ENCODE measurements around the gene PRR5L.

The PRR5L gene

DNA sequence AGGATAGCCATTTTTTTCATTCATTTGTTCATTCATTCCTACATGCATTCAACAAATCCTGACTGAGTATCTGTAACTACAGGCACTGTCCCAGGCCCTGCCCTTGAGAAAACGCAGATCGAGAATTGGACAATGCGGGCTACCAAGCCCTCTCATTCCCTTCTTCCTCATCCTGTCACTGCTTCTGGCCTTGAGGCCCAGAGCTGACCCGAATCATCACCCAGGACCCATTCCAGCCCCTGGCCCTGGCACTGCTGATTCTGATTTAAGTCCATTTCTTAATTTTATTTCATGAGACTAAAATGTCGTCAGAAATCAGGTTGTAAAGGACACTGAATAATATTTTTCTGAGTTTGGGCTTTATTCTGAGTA, 31.1 kb upstream of the PRR5L start:
- H3K27ac ChIP-seq (ENCODE audit: low read length), result no peak overlapping the region
- no peak overlapping the region for H3K4me3 ChIP-seq (ENCODE audit: low read depth in 1 of 2, low read length in 2 of 2)
- H3K4me1 ChIP-seq (ENCODE audit: control insufficient read depth in 1 of 2, insufficient read depth in 2 of 2, low read length in 2 of 2), result no peaks in the 10 kb centered on the region
- no peaks in the 10 kb centered on the region for H3K36me3 ChIP-seq (ENCODE audit: control insufficient read depth in 1 of 2, insufficient read depth in 2 of 2, low read length in 2 of 2)
- H3K9me3 ChIP-seq (ENCODE audit: control insufficient read depth in 1 of 2, low read length in 2 of 2), result no peaks in the 10 kb centered on the region
- no peaks in the 10 kb centered on the region for H3K27me3 ChIP-seq (ENCODE audit: low read depth, low read length)

DNA sequence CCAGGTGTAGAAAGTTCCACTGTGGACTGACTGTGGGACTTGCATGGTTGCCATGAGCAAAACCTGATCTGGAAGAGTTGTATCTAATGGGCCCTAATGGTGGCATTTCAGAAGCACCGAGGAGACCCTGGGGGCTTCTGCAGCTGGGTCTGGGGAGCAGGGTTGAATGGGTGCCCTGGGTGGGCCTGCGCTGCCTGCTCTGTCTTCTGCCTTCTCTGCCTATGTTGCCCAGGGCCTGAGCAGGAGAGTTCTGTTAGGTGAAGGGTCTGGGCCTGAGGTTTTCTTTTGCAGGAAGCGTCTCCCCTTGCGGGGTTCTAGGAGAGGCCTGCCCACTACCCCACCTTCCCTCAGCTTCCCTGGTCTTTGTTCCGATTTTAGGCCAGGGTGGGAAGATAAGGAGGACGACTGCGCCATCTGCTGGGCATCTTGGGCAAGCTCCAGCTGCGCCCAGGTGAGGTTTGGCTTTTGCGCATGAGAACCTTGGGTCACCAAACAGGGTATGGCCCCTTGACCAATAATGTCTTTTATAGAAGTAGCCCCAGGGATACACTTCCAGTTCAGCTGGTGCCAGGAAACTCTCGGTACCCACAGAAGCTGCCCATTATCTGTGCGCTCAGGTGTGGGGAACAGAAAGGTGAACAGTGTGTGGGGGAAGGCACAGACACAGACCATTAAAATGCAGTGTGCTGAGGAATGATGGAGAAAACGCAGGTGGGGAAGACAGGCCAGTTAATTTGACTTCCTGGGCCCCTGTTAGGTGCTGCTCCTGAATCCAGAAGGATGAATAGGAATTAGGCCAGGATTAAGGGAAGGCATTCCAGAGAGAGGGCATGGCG, 30.1 kb upstream of the PRR5L start:
- Histone ChIP-seq H3K4me3 (ENCODE audit: low read depth in 1 of 2, low read length in 2 of 2) (no peak overlapping the region), H3K36me3 (ENCODE audit: control insufficient read depth in 1 of 2, insufficient read depth in 2 of 2, low read length in 2 of 2) (peaks cover 2 to 6% of the 10 kb centered on the region in 2 donors), H3K27ac (ENCODE audit: low read length) (no peak overlapping the region), H3K9me3 (ENCODE audit: control insufficient read depth in 1 of 2, low read length in 2 of 2) (no peaks in the 10 kb centered on the region), H3K27me3 (ENCODE audit: low read depth, low read length) (no peaks in the 10 kb centered on the region), H3K4me1 (ENCODE audit: control insufficient read depth in 1 of 2, insufficient read depth in 2 of 2, low read length in 2 of 2) (no peaks in the 10 kb centered on the region)

DNA sequence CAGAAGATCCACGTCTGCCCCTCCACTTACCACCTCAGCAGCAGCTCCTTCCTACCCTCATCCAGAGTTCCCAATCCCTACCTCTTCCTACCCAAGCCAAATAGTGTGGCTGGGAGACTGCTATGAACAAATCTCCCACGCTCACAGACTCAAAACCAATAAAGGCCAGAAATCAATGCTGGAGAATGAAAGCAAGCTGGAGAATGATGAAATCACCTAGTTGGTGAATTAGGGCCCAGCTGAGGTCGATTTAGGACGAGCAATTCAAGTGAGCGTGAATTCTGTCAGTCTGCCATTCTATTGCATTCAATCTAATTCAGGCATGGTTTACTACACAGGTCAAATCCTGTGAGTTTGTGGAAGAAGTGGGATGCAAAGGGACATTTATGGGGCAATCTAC, 29.3 kb upstream of the PRR5L start:
- Histone ChIP-seq H3K4me1 (ENCODE audit: control insufficient read depth in 1 of 2, insufficient read depth in 2 of 2, low read length in 2 of 2) (no peaks in the 10 kb centered on the region), H3K9me3 (ENCODE audit: control insufficient read depth in 1 of 2, low read length in 2 of 2) (no peaks in the 10 kb centered on the region), H3K27ac (ENCODE audit: low read length) (no peak overlapping the region), H3K4me3 (ENCODE audit: low read depth in 1 of 2, low read length in 2 of 2) (no peak overlapping the region), H3K27me3 (ENCODE audit: low read depth, low read length) (no peaks in the 10 kb centered on the region), H3K36me3 (ENCODE audit: control insufficient read depth in 1 of 2, insufficient read depth in 2 of 2, low read length in 2 of 2) (peaks cover 4 to 14% of the 10 kb centered on the region in 2 donors)

DNA sequence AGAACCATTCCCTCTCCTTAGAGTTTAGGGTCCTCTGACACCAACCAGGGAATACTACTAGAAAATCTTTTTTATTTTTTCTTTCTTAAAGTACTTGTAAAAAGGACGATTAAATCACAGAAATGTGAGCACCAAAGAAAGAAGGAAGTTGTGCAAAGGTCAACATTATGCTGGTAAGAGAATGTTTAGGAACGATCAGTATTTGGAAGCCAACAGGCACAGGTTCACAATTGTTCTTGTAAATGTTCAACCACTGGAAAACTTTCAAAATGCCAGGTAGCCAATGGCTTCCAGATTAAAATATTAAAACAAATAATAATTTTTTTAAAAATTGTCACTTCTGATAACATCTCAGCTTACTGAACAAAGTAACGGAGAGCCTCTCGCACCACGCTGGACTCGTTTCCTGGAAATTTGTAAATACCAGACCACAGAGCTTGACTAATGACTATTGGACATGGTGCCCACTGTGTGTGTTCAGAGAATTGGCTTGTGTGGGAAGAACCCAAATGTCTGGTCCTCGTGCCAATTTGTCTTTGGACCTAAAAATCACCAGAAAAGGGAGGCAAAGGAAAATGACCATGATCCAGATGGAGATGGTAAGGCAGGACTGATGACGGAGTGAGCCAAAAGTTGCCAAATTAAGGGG, 27.6 kb upstream of the PRR5L start:
- peaks cover 0 to 6% of the 10 kb centered on the region in 2 donors for H3K9me3 ChIP-seq (ENCODE audit: control insufficient read depth in 1 of 2, low read length in 2 of 2)
- H3K36me3 ChIP-seq (ENCODE audit: control insufficient read depth in 1 of 2, insufficient read depth in 2 of 2, low read length in 2 of 2), result peaks cover 10 to 31% of the 10 kb centered on the region in 2 donors
- H3K4me3 ChIP-seq (ENCODE audit: low read depth in 1 of 2, low read length in 2 of 2), result no peak overlapping the region
- no peak overlapping the region for H3K27ac ChIP-seq (ENCODE audit: low read length)
- no peaks in the 10 kb centered on the region for H3K27me3 ChIP-seq (ENCODE audit: low read depth, low read length)
- no peaks in the 10 kb centered on the region for H3K4me1 ChIP-seq (ENCODE audit: control insufficient read depth in 1 of 2, insufficient read depth in 2 of 2, low read length in 2 of 2)

DNA sequence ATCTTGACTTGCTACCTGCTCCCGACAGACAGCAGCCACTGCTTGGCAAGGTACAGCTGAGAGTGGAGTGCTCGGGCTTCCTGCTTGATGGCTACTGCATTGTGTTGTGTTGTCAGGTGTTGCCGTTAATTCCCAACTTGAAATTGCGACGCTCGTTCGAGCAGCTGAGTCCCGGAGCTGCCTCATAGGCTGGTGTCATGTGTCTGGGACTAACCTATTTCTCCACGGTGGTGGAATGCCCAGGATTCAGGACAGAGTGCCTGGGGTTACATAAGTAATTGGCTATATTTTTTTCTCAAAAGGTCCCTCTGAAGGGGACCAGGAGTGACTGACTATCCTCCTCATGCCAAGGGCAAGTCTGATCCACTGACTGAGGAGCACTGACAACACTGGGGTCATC, 25.4 kb upstream of the PRR5L start:
- Histone ChIP-seq H3K9me3 (ENCODE audit: control insufficient read depth in 1 of 2, low read length in 2 of 2) (peaks cover 0 to 6% of the 10 kb centered on the region in 2 donors), H3K4me3 (ENCODE audit: low read depth in 1 of 2, low read length in 2 of 2) (no peak overlapping the region), H3K27ac (ENCODE audit: low read length) (no peak overlapping the region), H3K4me1 (ENCODE audit: control insufficient read depth in 1 of 2, insufficient read depth in 2 of 2, low read length in 2 of 2) (no peaks in the 10 kb centered on the region), H3K36me3 (ENCODE audit: control insufficient read depth in 1 of 2, insufficient read depth in 2 of 2, low read length in 2 of 2) (peaks cover 19 to 50% of the 10 kb centered on the region in 2 donors), H3K27me3 (ENCODE audit: low read depth, low read length) (no peaks in the 10 kb centered on the region)

DNA sequence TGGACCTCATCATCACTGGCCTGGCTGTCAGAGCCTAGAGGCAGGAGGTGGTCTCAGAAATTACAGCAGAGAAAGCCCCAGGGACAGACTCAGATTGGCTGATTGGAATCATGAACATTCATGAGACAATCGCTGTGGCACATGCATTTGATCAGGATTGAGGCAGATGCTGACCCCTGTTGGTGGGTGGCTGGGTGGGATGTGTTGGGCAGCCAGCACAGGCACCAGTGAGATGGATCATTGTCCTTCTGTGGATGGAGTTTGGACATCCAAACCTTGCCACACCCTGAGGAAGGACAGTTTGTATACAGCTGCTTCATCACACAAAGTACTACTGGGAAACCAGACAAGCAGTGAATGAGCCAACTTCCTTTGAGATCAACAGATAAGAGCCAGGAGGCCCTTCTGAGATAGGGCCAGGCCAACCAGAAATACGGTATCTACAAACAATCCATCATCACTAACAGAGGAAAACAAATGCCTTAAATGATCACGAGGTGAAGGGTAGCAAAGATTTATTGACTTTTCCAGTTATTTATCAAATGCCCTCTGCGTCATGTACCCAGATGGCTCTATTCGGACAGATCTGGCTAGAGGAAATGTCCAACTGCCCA, 24.2 kb upstream of the PRR5L start:
- H3K27me3 ChIP-seq (ENCODE audit: low read depth, low read length), result no peaks in the 10 kb centered on the region
- H3K4me1 ChIP-seq (ENCODE audit: control insufficient read depth in 1 of 2, insufficient read depth in 2 of 2, low read length in 2 of 2), result no peaks in the 10 kb centered on the region
- H3K4me3 ChIP-seq (ENCODE audit: low read depth in 1 of 2, low read length in 2 of 2), result no peak overlapping the region
- H3K9me3 ChIP-seq (ENCODE audit: control insufficient read depth in 1 of 2, low read length in 2 of 2), result peaks cover 0 to 6% of the 10 kb centered on the region in 2 donors
- peaks cover 29 to 60% of the 10 kb centered on the region in 2 donors for H3K36me3 ChIP-seq (ENCODE audit: control insufficient read depth in 1 of 2, insufficient read depth in 2 of 2, low read length in 2 of 2)
- no peak overlapping the region for H3K27ac ChIP-seq (ENCODE audit: low read length)

DNA sequence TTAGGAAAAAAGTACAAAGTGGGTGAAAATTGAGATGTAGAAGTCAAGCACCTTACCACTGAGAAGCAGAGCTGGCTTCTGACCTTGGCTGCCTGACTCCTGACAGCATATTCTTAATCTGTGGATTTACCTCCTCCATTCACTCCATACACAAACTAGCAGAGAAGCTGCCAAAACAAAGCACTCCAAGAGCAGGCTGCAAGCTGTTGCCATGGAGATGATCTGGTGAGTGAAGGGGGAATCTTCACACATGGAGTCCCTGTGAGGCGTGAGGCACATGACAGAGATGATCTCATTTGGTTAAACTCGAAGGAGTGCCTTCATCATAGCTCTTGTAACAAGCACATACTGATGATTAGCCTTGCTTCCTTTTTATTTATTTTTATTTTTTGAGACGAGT, 23.0 kb upstream of the PRR5L start:
- H3K27ac ChIP-seq (ENCODE audit: low read length), result no peak overlapping the region
- H3K4me3 ChIP-seq (ENCODE audit: low read depth in 1 of 2, low read length in 2 of 2), result no peak overlapping the region
- peaks cover 39 to 71% of the 10 kb centered on the region in 2 donors for H3K36me3 ChIP-seq (ENCODE audit: control insufficient read depth in 1 of 2, insufficient read depth in 2 of 2, low read length in 2 of 2)
- H3K4me1 ChIP-seq (ENCODE audit: control insufficient read depth in 1 of 2, insufficient read depth in 2 of 2, low read length in 2 of 2), result no peaks in the 10 kb centered on the region
- peaks cover 0 to 6% of the 10 kb centered on the region in 2 donors for H3K9me3 ChIP-seq (ENCODE audit: control insufficient read depth in 1 of 2, low read length in 2 of 2)
- no peaks in the 10 kb centered on the region for H3K27me3 ChIP-seq (ENCODE audit: low read depth, low read length)

DNA sequence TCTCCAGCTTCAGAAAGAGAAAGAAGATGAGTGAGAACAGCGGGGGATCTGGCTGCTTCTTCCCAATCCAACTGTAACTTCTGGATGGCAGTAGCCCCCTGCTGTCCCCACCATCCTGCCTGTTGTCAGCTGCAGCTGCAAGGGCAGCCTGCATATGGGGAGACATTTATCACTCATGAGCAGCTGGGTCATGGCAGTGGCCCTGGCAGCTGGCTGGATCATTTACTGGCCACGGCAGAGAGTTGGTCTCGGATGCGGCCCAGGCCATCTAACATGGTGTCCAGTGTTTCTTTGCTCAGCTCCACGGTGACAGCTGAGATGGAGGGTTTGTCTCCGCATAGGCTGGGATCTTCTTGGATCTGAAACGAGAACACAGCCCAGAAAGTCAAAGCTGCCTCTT, 21.7 kb upstream of the PRR5L start:
- Histone ChIP-seq H3K4me1 (ENCODE audit: control insufficient read depth in 1 of 2, insufficient read depth in 2 of 2, low read length in 2 of 2) (no peaks in the 10 kb centered on the region), H3K9me3 (ENCODE audit: control insufficient read depth in 1 of 2, low read length in 2 of 2) (peaks cover 0 to 6% of the 10 kb centered on the region in 2 donors), H3K27me3 (ENCODE audit: low read depth, low read length) (no peaks in the 10 kb centered on the region), H3K27ac (ENCODE audit: low read length) (no peak overlapping the region), H3K4me3 (ENCODE audit: low read depth in 1 of 2, low read length in 2 of 2) (no peak overlapping the region), H3K36me3 (ENCODE audit: control insufficient read depth in 1 of 2, insufficient read depth in 2 of 2, low read length in 2 of 2) (peaks cover 52 to 84% of the 10 kb centered on the region in 2 donors)

DNA sequence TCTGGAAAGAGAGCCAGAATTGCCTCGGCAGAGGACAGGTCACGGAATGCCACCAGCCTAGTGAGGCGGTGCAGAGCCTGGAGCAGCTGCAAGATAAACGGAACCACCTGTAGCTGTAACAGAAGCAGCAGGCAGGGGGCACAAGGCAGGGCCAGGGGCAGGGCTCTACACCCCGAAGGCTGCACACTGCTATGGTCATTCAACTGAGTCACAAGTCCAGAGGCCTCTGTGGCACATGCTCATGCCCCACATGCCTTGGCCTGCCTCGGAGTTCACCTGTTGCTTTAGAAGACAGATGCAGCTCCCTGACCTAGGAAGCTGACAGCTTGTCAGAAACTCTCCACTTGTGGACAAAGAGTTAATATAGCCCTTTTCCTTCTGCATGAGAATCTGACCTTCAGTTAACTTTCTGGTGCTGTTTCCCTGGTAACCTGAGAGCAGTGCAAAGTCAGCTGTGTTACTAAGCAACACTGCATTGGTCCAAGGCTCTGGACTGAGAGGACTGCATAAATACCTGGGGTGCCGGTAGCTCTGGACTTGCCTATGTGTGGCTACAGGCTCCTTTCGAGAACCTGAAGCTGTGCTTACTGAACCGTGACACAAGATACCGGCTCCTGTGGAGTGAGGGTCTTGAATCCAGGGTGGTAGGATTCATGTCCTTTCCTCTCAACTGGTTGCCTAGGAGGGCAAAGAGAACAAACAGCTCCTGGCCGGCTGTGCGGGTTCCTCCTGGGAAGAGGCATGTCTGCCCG, 17.4 kb upstream of the PRR5L start:
- Histone ChIP-seq H3K4me1 (ENCODE audit: control insufficient read depth in 1 of 2, insufficient read depth in 2 of 2, low read length in 2 of 2) (no peaks in the 10 kb centered on the region), H3K9me3 (ENCODE audit: control insufficient read depth in 1 of 2, low read length in 2 of 2) (no peaks in the 10 kb centered on the region), H3K27ac (ENCODE audit: low read length) (no peak overlapping the region), H3K36me3 (ENCODE audit: control insufficient read depth in 1 of 2, insufficient read depth in 2 of 2, low read length in 2 of 2) (peaks cover 49 to 62% of the 10 kb centered on the region in 2 donors), H3K27me3 (ENCODE audit: low read depth, low read length) (no peaks in the 10 kb centered on the region), H3K4me3 (ENCODE audit: low read depth in 1 of 2, low read length in 2 of 2) (no peak overlapping the region)

DNA sequence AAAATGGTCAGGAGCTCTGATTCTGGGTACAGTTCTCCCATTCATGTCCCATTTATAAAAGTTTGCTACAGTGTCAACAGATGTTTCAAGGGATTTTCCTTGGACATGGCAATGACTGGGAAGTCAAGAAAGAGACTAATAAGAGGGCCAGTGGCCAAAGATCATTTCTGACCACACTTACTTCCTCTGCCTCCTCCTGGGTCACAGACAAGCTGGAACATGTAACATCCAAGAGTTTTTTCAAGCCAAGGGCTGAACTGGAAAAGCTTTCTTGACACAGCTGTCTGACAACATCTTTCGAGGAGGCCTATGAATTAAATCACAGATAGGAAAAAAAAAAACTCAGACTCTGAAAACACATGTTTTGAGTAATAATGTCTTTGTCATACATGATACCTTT, 15.6 kb upstream of the PRR5L start:
- H3K27me3 ChIP-seq (ENCODE audit: low read depth, low read length), result no peaks in the 10 kb centered on the region
- no peak overlapping the region for H3K4me3 ChIP-seq (ENCODE audit: low read depth in 1 of 2, low read length in 2 of 2)
- no peaks in the 10 kb centered on the region for H3K4me1 ChIP-seq (ENCODE audit: control insufficient read depth in 1 of 2, insufficient read depth in 2 of 2, low read length in 2 of 2)
- H3K27ac ChIP-seq (ENCODE audit: low read length), result no peak overlapping the region
- H3K9me3 ChIP-seq (ENCODE audit: control insufficient read depth in 1 of 2, low read length in 2 of 2), result no peaks in the 10 kb centered on the region
- peaks cover 42 to 47% of the 10 kb centered on the region in 2 donors for H3K36me3 ChIP-seq (ENCODE audit: control insufficient read depth in 1 of 2, insufficient read depth in 2 of 2, low read length in 2 of 2)

DNA sequence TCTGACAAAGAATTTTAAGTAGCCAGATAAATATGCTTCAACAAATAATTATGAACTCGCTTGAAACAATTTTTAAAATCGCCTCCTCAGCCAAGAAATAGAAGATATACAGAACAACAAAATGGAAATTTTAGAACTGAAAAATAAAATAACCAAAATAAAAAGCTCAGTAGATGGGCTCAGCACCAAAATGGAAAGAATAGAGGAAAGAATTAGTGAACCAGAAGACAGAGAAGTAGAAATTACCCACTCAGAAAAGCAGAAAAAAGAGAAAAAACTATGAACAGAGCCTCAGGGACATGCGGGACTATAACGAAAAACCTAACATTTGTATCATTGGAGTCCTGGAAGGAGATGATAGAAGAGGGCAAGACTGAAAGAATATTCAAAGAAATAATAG, 14.2 kb upstream of the PRR5L start:
- Histone ChIP-seq H3K36me3 (ENCODE audit: control insufficient read depth in 1 of 2, insufficient read depth in 2 of 2, low read length in 2 of 2) (peaks cover 32 to 36% of the 10 kb centered on the region in 2 donors), H3K27me3 (ENCODE audit: low read depth, low read length) (no peaks in the 10 kb centered on the region), H3K27ac (ENCODE audit: low read length) (no peak overlapping the region), H3K9me3 (ENCODE audit: control insufficient read depth in 1 of 2, low read length in 2 of 2) (no peaks in the 10 kb centered on the region), H3K4me1 (ENCODE audit: control insufficient read depth in 1 of 2, insufficient read depth in 2 of 2, low read length in 2 of 2) (no peaks in the 10 kb centered on the region), H3K4me3 (ENCODE audit: low read depth in 1 of 2, low read length in 2 of 2) (no peak overlapping the region)

Measured in muscle layer of duodenum (tissue), 2 donors.